Natural killer cell (primary cell): Measurements from ENCODE around the gene POLRMT. TPM values are rescaled to one million over a fixed set of nuclear protein-coding genes. Genes with fewer than 3 reads are reported as not detected.

Experiments
- ATAC-seq, 3 donors: fragments of 150-1000 bp in 2 of 3; fragments of 200-7000 bp in 1 of 3; cut with Tn5 transposase; 1 replicate in 1 of 3; 2 replicates in 2 of 3; pipeline ENCODE4 v1.10.0; 2021; ENCODE audit warnings: mild to moderate bottlenecking in 2 of 3, moderate library complexity in 2 of 3
- DNase-seq, 2 donors: peaks; one replicate each; pipeline versions ENCODE4 v3.0.0 to v3.0.0-alpha.2; 2013 to 2021; ENCODE audit warnings: mixed read lengths in 1 of 2
- H3K27ac ChIP-seq: one replicate; pipeline ENCODE4 v1.5.1; 2013; ENCODE audit warnings: mild to moderate bottlenecking, low read length
- H3K27me3 ChIP-seq: one replicate; pipeline ENCODE4 v1.6.1; 2013; ENCODE audit warnings: low read length; ENCODE audit not compliant: control insufficient read depth, insufficient read depth
- H3K36me3 ChIP-seq: one replicate; pipeline ENCODE4 v1.6.1; 2013; ENCODE audit warnings: low read length; ENCODE audit not compliant: control insufficient read depth, insufficient read depth
- H3K4me1 ChIP-seq: one replicate; pipeline ENCODE4 v1.6.1; 2013; ENCODE audit warnings: low read length; ENCODE audit not compliant: control insufficient read depth, insufficient read depth
- H3K4me3 ChIP-seq: one replicate; pipeline ENCODE4 v1.5.1; 2013; ENCODE audit warnings: low read length
- H3K9me3 ChIP-seq: one replicate; pipeline ENCODE4 v1.6.1; 2013; ENCODE audit warnings: low read length; ENCODE audit not compliant: control insufficient read depth, insufficient read depth
- H3K27ac Mint-ChIP-seq, 2 donors: one replicate each; pipeline ENCODE4 v1.8.0; 2022; ENCODE audit warnings: mild to moderate bottlenecking in 2 of 2, mixed read lengths in 2 of 2, moderate library complexity in 1 of 2
- H3K27me3 Mint-ChIP-seq, 2 donors: one replicate each; pipeline ENCODE4 v1.8.0; 2022; ENCODE audit warnings: low read depth in 2 of 2, mixed read lengths in 2 of 2
- H3K36me3 Mint-ChIP-seq: one replicate; pipeline ENCODE4 v1.8.0; 2022; ENCODE audit warnings: mixed read lengths
- H3K4me1 Mint-ChIP-seq, 2 donors: one replicate each; pipeline ENCODE4 v1.8.0; 2022; ENCODE audit warnings: mixed read lengths in 2 of 2
- H3K4me3 Mint-ChIP-seq: one replicate; pipeline ENCODE4 v1.8.0; 2022; ENCODE audit warnings: mild to moderate bottlenecking, moderate library complexity, mixed read lengths
- H3K9me3 Mint-ChIP-seq, 2 donors: one replicate each; pipeline ENCODE4 v1.8.0; 2022; ENCODE audit warnings: mixed read lengths in 2 of 2
- CTCF ChIP-seq: fragments of 200-600 bp; IDR thresholded peaks from one replicate; pipeline ENCODE4 v1.8.0; 2022; ENCODE audit warnings: antibody characterized with exemption
- WGBS: methylation state at CpG from one replicate; pipeline ENCODE4 v1.1.7; 2013; ENCODE audit warnings: missing lambda C conversion rate; ENCODE audit not compliant: insufficient coverage; 5-methylcytosine and 5-hydroxymethylcytosine counted together
- intact Hi-C: fragments of 100-400 bp; cut with micrococcal nuclease; formaldehyde crosslinking; loops from one replicate; pipeline ENCODE4 v1.14.2; 2022
- total RNA-seq, 4 donors: library from RNA; stranded (reverse); fragments of 120-200 nt in 1 of 4; gene quantifications; one replicate each; pipeline versions ENCODE4 v1.2.3 to v1.2.4, GENCODE V29; 2013 to 2022

The POLRMT gene
- total RNA-seq, 3 donors from 2014 or later (not counting 1 experiment from before 2014, with no cell fraction given) = 57.2 to 58.5 (median 57.6) TPM

GRCh38 chr19:572140-572742, 61.1 kb downstream of the POLRMT start, which contains the start of gene BSG:
Gene BSG, plus strand, starts transcription at chr19:572596. Its CDS starts 39 bp downstream, at chr19:572635.
- H3K4me1 ChIP-seq = peaks cover 52% of the 10 kb centered on the region

GRCh38 chr19:571566-571974, 61.8 kb downstream of the POLRMT start:
- H3K4me3 Mint-ChIP-seq = peak overlapping the region; percentile 97
- peaks cover 46% of the 10 kb centered on the region for H3K4me1 ChIP-seq
- H3K4me1 Mint-ChIP-seq = peaks cover 26 to 47% of the 10 kb centered on the region in 2 donors
- TF ChIP-seq CTCF = no peak
- H3K27me3 Mint-ChIP-seq = no peaks in the 10 kb centered on the region
- H3K9me3 ChIP-seq = no peaks in the 10 kb centered on the region
- intact Hi-C loops = loop anchor here (1.0 to 5.0 kb wide), 4 partner anchors 27 to 91 kb away; partner anchors contain the start of genes CDC34, GZMM and RNF126
- H3K9me3 Mint-ChIP-seq = no peaks in the 10 kb centered on the region
- peak overlapping the region; percentile 88 to 92 for H3K27ac Mint-ChIP-seq
- H3K27me3 ChIP-seq = no peaks in the 10 kb centered on the region
- 1% methylated on average over 14 of the region's 14 CpGs for WGBS
- H3K27ac ChIP-seq = peak overlapping the region; percentile 93
- H3K36me3 ChIP-seq = no peaks in the 10 kb centered on the region
- DNase-seq = peak in 1 of 2 donors; percentile 66
- peak overlapping the region; percentile 57 for H3K4me3 ChIP-seq
- peak in 1 of 3 donors; percentile 4 for ATAC-seq
- no peaks in the 10 kb centered on the region for H3K36me3 Mint-ChIP-seq

More at GRCh38 chr19:572140-572742, 61.1 kb downstream of the POLRMT start, which contains the start of gene BSG:
- peak; percentile 77 to 92 (median 87) for ATAC-seq
- Mint-ChIP-seq H3K36me3 (no peaks in the 10 kb centered on the region), H3K4me1 (peaks cover 31 to 54% of the 10 kb centered on the region in 2 donors), H3K4me3 (peak within 1 kb of the TSS; percentile 97), H3K27me3 (no peaks in the 10 kb centered on the region), H3K9me3 (no peaks in the 10 kb centered on the region), H3K27ac (peak within 1 kb of the TSS; percentile 88 to 92)
- Histone ChIP-seq H3K36me3 (peaks cover 1% of the 10 kb centered on the region), H3K27ac (peak within 1 kb of the TSS; percentile 93), H3K4me3 (peak within 1 kb of the TSS; percentile 84), H3K27me3 (no peaks in the 10 kb centered on the region), H3K9me3 (no peaks in the 10 kb centered on the region)
- under 1% methylated on average over 79 of the region's 79 CpGs for WGBS
- peak; percentile 99 to 100 for DNase-seq
- intact Hi-C loops = loop anchor here (5.0 kb wide), 2 partner anchors 40 to 90 kb away; partner anchors contain the start of genes CDC34 and RNF126
- no peak for TF ChIP-seq CTCF

- H3K4me3 ChIP-seq = peak overlapping the region; percentile 57
- no peaks in the 10 kb centered on the region for H3K36me3 ChIP-seq
- H3K9me3 ChIP-seq = no peaks in the 10 kb centered on the region
- intact Hi-C loops = loop anchor here (1.0 to 5.0 kb wide), 4 partner anchors 27 to 91 kb away; partner anchors contain the start of genes CDC34, GZMM and RNF126
- H3K4me1 ChIP-seq = peaks cover 43% of the 10 kb centered on the region
- Mint-ChIP-seq H3K4me1 (peaks cover 26 to 42% of the 10 kb centered on the region in 2 donors), H3K9me3 (no peaks in the 10 kb centered on the region), H3K36me3 (no peaks in the 10 kb centered on the region), H3K4me3 (peak overlapping the region; percentile 97), H3K27ac (peak overlapping the region; percentile 88 to 92), H3K27me3 (no peaks in the 10 kb centered on the region)
- H3K27me3 ChIP-seq = no peaks in the 10 kb centered on the region
- peak; percentile 4 to 33 (median 22) for ATAC-seq
- peak overlapping the region; percentile 93 for H3K27ac ChIP-seq
- DNase-seq = peak; percentile 51 to 80
- TF ChIP-seq CTCF = no peak
- under 1% methylated on average over 45 of the region's 45 CpGs for WGBS
Observed at GRCh38 chr19:570937-571565, 62.3 kb downstream of the POLRMT start.
